Naive thymus-derived CD4-positive, alpha-beta T cell (primary cell): Measurements from ENCODE around the gene ASB13. TPM values are rescaled to one million over a fixed set of nuclear protein-coding genes. Genes with fewer than 3 reads are reported as not detected.

Source experiments
- ATAC-seq: fragments of 150-1000 bp; cut with Tn5 transposase; 2 replicates; pipeline ENCODE4 v1.10.0; 2021; ENCODE audit warnings: mild to moderate bottlenecking, moderate library complexity
- CTCF ChIA-PET: fragments of 350-600 bp; sonication (Branson Sonifier 250); formaldehyde crosslinking; loops from one replicate; lab custom pipeline; 2021; ENCODE audit warnings: antibody characterized with exemption; lab: Charles Lee
- POLR2A ChIA-PET: fragments of 350-600 bp; sonication (Branson Sonifier 250); formaldehyde crosslinking; loops from one replicate; lab custom pipeline; 2021; ENCODE audit warnings: antibody characterized with exemption, inconsistent platforms; lab: Charles Lee
- DNase-seq, 9 donors: peaks; one replicate each; pipeline versions ENCODE4 v3.0.0 to v3.0.0-alpha.2; 2020 to 2022; ENCODE audit warnings: mixed read lengths in 1 of 9
- H3K27ac ChIP-seq: one replicate; pipeline ENCODE4 v1.7.0; 2013; ENCODE audit warnings: mild to moderate bottlenecking, low read depth, low read length, moderate library complexity
- H3K27me3 ChIP-seq, 2 donors: one replicate each; pipeline ENCODE4 v1.7.0; 2013; ENCODE audit warnings: low read length in 2 of 2, mild to moderate bottlenecking in 2 of 2, moderate library complexity in 2 of 2; ENCODE audit not compliant: control insufficient read depth in 2 of 2, insufficient read depth in 2 of 2
- H3K36me3 ChIP-seq, 3 experiments: 1 replicate in 2 of 3; 2 replicates in 1 of 3; pipeline ENCODE4 v1.7.0; 2013; ENCODE audit warnings: low read length in 3 of 3, mild to moderate bottlenecking in 3 of 3, moderate library complexity in 1 of 3; ENCODE audit not compliant: insufficient read depth in 3 of 3, control insufficient read depth in 2 of 3
- H3K4me1 ChIP-seq, 2 donors: one replicate each; pipeline ENCODE4 v1.7.0; 2013; ENCODE audit warnings: low read length in 2 of 2, mild to moderate bottlenecking in 2 of 2, moderate library complexity in 1 of 2; ENCODE audit not compliant: control insufficient read depth in 2 of 2, insufficient read depth in 2 of 2
- H3K4me3 ChIP-seq: 2 replicates; pipeline ENCODE4 v1.7.0; 2013; ENCODE audit warnings: mild to moderate bottlenecking, low read length
- H3K9me3 ChIP-seq, 3 experiments: 1 replicate in 2 of 3; 2 replicates in 1 of 3; pipeline ENCODE4 v1.7.0; 2013; ENCODE audit warnings: low read length in 3 of 3; ENCODE audit not compliant: control insufficient read depth in 2 of 3
- H3K27ac Mint-ChIP-seq, 9 donors: one replicate each; pipeline ENCODE4 v1.8.0; 2020 to 2022; ENCODE audit warnings: mixed read lengths in 9 of 9, mild to moderate bottlenecking in 8 of 9, moderate library complexity in 5 of 9, inconsistent platforms in 2 of 9
- H3K27me3 Mint-ChIP-seq, 5 donors: one replicate each; pipeline ENCODE4 v1.8.0; 2021 to 2022; ENCODE audit warnings: mixed read lengths in 5 of 5, mild to moderate bottlenecking in 1 of 5
- H3K36me3 Mint-ChIP-seq, 5 donors: one replicate each; pipeline ENCODE4 v1.8.0; 2020 to 2022; ENCODE audit warnings: mixed read lengths in 5 of 5, mild to moderate bottlenecking in 3 of 5, inconsistent platforms in 1 of 5
- H3K4me1 Mint-ChIP-seq, 7 donors: one replicate each; pipeline ENCODE4 v1.8.0; 2020 to 2022; ENCODE audit warnings: mixed read lengths in 7 of 7, mild to moderate bottlenecking in 3 of 7, inconsistent platforms in 1 of 7
- H3K4me3 Mint-ChIP-seq, 10 donors: one replicate each; pipeline ENCODE4 v1.8.0; 2020 to 2022; ENCODE audit warnings: mild to moderate bottlenecking in 10 of 10, mixed read lengths in 10 of 10, moderate library complexity in 6 of 10, inconsistent platforms in 2 of 10
- H3K9me3 Mint-ChIP-seq, 11 donors: one replicate each; pipeline ENCODE4 v1.8.0; 2020 to 2022; ENCODE audit warnings: mixed read lengths in 11 of 11, mild to moderate bottlenecking in 4 of 11, inconsistent platforms in 1 of 11, moderate library complexity in 1 of 11
- intact Hi-C, 2 donors: fragments of 100-400 bp; cut with micrococcal nuclease; formaldehyde crosslinking; loops; one replicate each; pipeline ENCODE4 v1.15.1; 2023
- polyA plus RNA-seq, 2 donors: library from polyadenylated mRNA; unstranded; fragments of 300-500 nt; fragmentation: Illumina TruSeq; gene quantifications; one replicate each; pipeline ENCODE4 v1.2.3, GENCODE V29; 2021
- total RNA-seq, 6 experiments: library from RNA in 5 of 6; stranded (reverse) in 5 of 6; gene quantifications; 1 replicate in 5 of 6; 2 replicates in 1 of 6; pipeline ENCODE4 v1.2.3 and lab custom pipeline; 2021 to 2026

Gene ASB13
- total and polyA plus RNA-seq, 7 experiments from 2014 or later, result 8.0 to 23.4 (median 15.7) TPM

DNA sequence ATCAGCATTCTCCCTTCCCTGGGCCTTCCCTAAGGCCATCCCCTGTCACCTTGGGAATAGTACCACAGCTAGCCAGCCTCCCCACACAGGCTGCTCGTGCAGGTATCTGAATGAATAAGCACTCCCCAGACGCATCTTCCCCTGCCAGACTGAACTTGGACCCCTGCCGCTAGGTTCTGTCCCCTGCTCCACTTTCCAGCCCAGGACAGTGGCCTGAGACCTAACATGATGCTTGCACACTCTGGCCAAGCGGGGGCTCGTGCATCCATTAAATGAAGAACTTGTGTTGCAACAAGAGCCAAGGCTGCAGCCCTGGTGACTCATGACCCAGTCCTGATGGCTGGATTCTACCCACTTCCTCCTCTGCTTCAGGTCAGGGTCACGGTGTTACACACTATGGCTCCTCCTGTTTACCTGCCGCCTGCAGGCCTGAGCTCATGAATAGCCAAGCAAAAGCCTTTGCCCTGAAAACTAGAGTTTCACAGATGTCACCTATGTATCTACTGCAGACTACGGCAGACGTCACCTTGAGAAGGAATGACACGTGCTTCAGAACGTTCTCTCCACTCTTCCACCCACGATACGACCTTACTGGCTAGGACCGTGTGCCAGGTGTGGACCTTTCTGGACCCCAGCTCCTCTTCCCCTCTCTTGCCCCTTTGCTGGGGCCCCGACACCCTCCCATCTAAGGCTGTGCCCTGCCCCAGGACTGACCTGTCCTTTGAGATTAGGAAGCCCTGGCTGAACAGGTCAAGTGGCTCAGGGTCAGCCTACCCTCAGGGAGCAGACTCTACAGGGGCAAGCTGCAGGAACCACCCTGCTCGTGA is 6.5 kb downstream of the ASB13 start:
- H3K27me3 Mint-ChIP-seq, result no peaks in the 10 kb centered on the region
- no peaks in the 10 kb centered on the region for H3K9me3 Mint-ChIP-seq
- ChIA-PET POLR2A (interaction anchor here (1.5 kb wide), 1 partner anchor 25 kb away, joined by 4 read pairs; the partner anchor contains the start of gene TASOR2), CTCF (no interaction called here)
- no peaks in the 10 kb centered on the region for H3K9me3 ChIP-seq
- no peak for DNase-seq
- no peak overlapping the region for H3K27ac ChIP-seq
- no peak overlapping the region for H3K4me3 ChIP-seq
- H3K36me3 ChIP-seq, result no peaks in the 10 kb centered on the region
- peak overlapping the region in 5 of 9 donors; percentile 12 to 57 (median 51) for H3K27ac Mint-ChIP-seq
- H3K4me1 Mint-ChIP-seq, result peaks cover 34 to 60% (median 44%) of the 10 kb centered on the region in 7 donors
- H3K27me3 ChIP-seq, result no peaks in the 10 kb centered on the region
- peak overlapping the region in 1 of 10 donors; percentile 27 for H3K4me3 Mint-ChIP-seq
- peaks cover 0 to 20% of the 10 kb centered on the region in 2 donors for H3K4me1 ChIP-seq
- peak; percentile 79 for ATAC-seq
- intact Hi-C loops, result loop anchor here in 1 of 2 donors (5.0 kb wide), 1 partner anchor 32 kb away; no protein-coding TSS in a partner anchor
- H3K36me3 Mint-ChIP-seq, result no peaks in the 10 kb centered on the region

- H3K4me1 ChIP-seq, result peaks cover 0 to 20% of the 10 kb centered on the region in 2 donors
- Mint-ChIP-seq H3K36me3 (no peaks in the 10 kb centered on the region), H3K27me3 (no peaks in the 10 kb centered on the region), H3K9me3 (no peaks in the 10 kb centered on the region), H3K27ac (peak overlapping the region in 2 of 9 donors; percentile 52 to 55), H3K4me1 (peaks cover 34 to 61% (median 46%) of the 10 kb centered on the region in 7 donors), H3K4me3 (no peak overlapping the region)
- H3K27ac ChIP-seq, result no peak overlapping the region
- no peak for DNase-seq
- no peak overlapping the region for H3K4me3 ChIP-seq
- H3K9me3 ChIP-seq, result no peaks in the 10 kb centered on the region
- no peaks in the 10 kb centered on the region for H3K27me3 ChIP-seq
- ATAC-seq, result no peak
- ChIA-PET CTCF (no interaction called here), POLR2A (interaction anchor here (0.7 to 1.5 kb wide), 2 partner anchors 22 to 26 kb away, joined by 3 to 4 read pairs; partner anchors contain the start of gene TASOR2)
- no peaks in the 10 kb centered on the region for H3K36me3 ChIP-seq
- intact Hi-C loops, result loop anchor here in 1 of 2 donors (5.0 kb wide), 1 partner anchor 33 kb away; no protein-coding TSS in a partner anchor
Measured at GRCh38 chr10:5658871-5659618, 7.3 kb downstream of the ASB13 start.

DNA sequence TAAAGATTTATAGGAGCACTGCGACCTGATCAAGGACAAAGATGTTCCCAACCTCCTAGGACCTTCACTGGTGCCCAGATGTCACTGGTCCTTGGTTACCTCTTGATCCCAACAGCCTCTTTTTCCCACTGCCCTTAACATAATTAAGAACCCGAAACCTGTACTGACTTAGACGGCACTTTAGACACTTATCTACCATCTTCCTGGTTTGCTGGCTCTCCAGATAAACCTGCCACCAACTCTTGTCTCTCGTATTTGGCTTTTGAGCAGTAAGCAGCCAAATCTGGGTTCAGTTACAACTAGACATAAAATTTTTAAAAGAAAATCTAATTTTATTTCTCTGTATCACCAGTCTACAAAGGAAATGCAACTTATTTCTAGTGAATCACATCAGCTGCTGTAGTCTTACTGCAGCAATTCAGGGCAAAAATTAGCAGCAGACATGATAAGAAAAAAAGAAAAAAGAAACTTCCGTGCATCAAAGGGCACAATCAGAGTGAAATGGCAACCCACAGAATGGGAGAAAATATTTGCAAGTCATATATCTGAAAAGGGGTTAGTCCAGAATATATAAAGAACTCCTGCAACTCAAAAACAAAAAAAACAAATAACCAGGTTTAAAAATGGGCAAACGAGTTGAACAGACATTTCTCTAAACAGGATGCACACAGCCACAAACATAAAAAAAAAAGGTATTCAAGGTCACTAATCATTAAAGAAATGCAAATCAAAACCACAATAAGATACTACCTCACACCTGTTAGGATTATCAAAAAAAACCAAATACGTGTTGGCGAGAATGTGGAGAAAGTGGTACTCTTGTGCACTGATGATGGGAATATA is 9.4 kb downstream of the ASB13 start:
- peaks cover 0 to 2% (median 0%) of the 10 kb centered on the region in 5 donors for H3K36me3 Mint-ChIP-seq
- H3K4me3 Mint-ChIP-seq, result peak overlapping the region; percentile 2 to 72 (median 60)
- H3K27me3 ChIP-seq, result no peaks in the 10 kb centered on the region
- peaks cover 0 to 20% of the 10 kb centered on the region in 2 donors for H3K4me1 ChIP-seq
- CTCF ChIA-PET, result interaction anchor here (0.7 kb wide), 1 partner anchor 157 kb away, joined by 6 read pairs; no protein-coding TSS in a partner anchor
- intact Hi-C loops, result loop anchor here in 1 of 2 donors (5.0 kb wide), 1 partner anchor 35 kb away; no protein-coding TSS in a partner anchor
- peak overlapping the region in 8 of 9 donors; percentile 15 to 89 (median 72) for H3K27ac Mint-ChIP-seq
- POLR2A ChIA-PET, result interaction anchor here (0.7 to 1.4 kb wide), 3 partner anchors 64 to 237 kb away, joined by 3 to 4 read pairs (median 4); no protein-coding TSS in a partner anchor
- peak overlapping the region; percentile 44 for H3K27ac ChIP-seq
- H3K9me3 ChIP-seq, result no peaks in the 10 kb centered on the region
- no peak overlapping the region for H3K4me3 ChIP-seq
- H3K4me1 Mint-ChIP-seq, result peaks cover 32 to 51% (median 41%) of the 10 kb centered on the region in 7 donors
- no peaks in the 10 kb centered on the region for H3K9me3 Mint-ChIP-seq
- DNase-seq (peak in 5 of 9 donors; percentile 8 to 26 (median 13)), ATAC-seq (no peak)
- H3K27me3 Mint-ChIP-seq, result no peaks in the 10 kb centered on the region
- H3K36me3 ChIP-seq, result no peaks in the 10 kb centered on the region

GRCh38 chr10:5655121-5655520 is 11.3 kb downstream of the ASB13 start:
- Histone ChIP-seq H3K9me3 (no peaks in the 10 kb centered on the region), H3K4me1 (peaks cover 0 to 20% of the 10 kb centered on the region in 2 donors), H3K27me3 (no peaks in the 10 kb centered on the region), H3K4me3 (no peak overlapping the region), H3K27ac (no peak overlapping the region), H3K36me3 (peaks cover 0 to 8% (median 0%) of the 10 kb centered on the region in 3 experiments)
- Mint-ChIP-seq H3K27ac (peak overlapping the region in 7 of 9 donors; percentile 18 to 87 (median 75)), H3K36me3 (peaks cover 0 to 5% (median 0%) of the 10 kb centered on the region in 5 donors), H3K4me1 (peaks cover 31 to 43% (median 39%) of the 10 kb centered on the region in 7 donors), H3K4me3 (peak overlapping the region in 4 of 10 donors; percentile 30 to 65 (median 52)), H3K9me3 (no peaks in the 10 kb centered on the region), H3K27me3 (no peaks in the 10 kb centered on the region)
- ATAC-seq (peak; percentile 46), DNase-seq (peak in 2 of 9 donors; percentile 11 to 30)
- ChIA-PET CTCF (interaction anchor here (0.6 kb wide), 1 partner anchor 467 kb away, joined by 3 read pairs; no protein-coding TSS in a partner anchor), POLR2A (interaction anchor here (1.0 to 1.5 kb wide), 2 partner anchors 11 to 208 kb away, joined by 3 to 4 read pairs; partner anchors contain the start of gene ASB13)
- intact Hi-C loops, result loop anchor here in 1 of 2 donors (5.0 kb wide), 1 partner anchor 37 kb away; no protein-coding TSS in a partner anchor

GRCh38 chr10:5654218-5654755 is 12.1 kb downstream of the ASB13 start:
- intact Hi-C loops, result no loop called here
- POLR2A ChIA-PET, result interaction anchor here (1.5 kb wide), 1 partner anchor 11 kb away, joined by 4 read pairs; the partner anchor contains the start of gene ASB13
- no peak for ATAC-seq
- peaks cover 22 to 43% (median 33%) of the 10 kb centered on the region in 7 donors for H3K4me1 Mint-ChIP-seq
- Histone ChIP-seq H3K4me1 (peaks cover 0 to 20% of the 10 kb centered on the region in 2 donors), H3K9me3 (no peaks in the 10 kb centered on the region), H3K36me3 (peaks cover 0 to 8% (median 0%) of the 10 kb centered on the region in 3 experiments), H3K27me3 (no peaks in the 10 kb centered on the region), H3K27ac (no peak overlapping the region), H3K4me3 (no peak overlapping the region)
- H3K4me3 Mint-ChIP-seq, result no peak overlapping the region
- H3K9me3 Mint-ChIP-seq, result no peaks in the 10 kb centered on the region
- CTCF ChIA-PET, result no interaction called here
- H3K36me3 Mint-ChIP-seq, result peaks cover 0 to 11% (median 0%) of the 10 kb centered on the region in 5 donors
- no peaks in the 10 kb centered on the region for H3K27me3 Mint-ChIP-seq
- no peak for DNase-seq
- H3K27ac Mint-ChIP-seq, result peak overlapping the region in 2 of 9 donors; percentile 69 to 87
